OCI-LY1 (cell line): Measurements from ENCODE around the gene MYO16.

Experiments used
- CTCF ChIP-seq: fragments of 200-600 bp; sonication (generic), shearing (Covaris generic); IDR thresholded peaks from 2 replicates; pipeline ENCODE4 v1.5.1; 2017; ENCODE audit warnings: mild to moderate bottlenecking, antibody characterized with exemption, low read length, moderate library complexity, mixed read lengths
- EZH2 ChIP-seq: fragments of 200-600 bp; sonication (generic), shearing (Covaris generic); IDR thresholded peaks from 2 replicates; pipeline ENCODE4 v1.8.0; 2017; ENCODE audit warnings: borderline replicate concordance, mixed run types, mild to moderate bottlenecking, antibody characterized with exemption, low read length, moderate library complexity, mixed read lengths

DNA sequence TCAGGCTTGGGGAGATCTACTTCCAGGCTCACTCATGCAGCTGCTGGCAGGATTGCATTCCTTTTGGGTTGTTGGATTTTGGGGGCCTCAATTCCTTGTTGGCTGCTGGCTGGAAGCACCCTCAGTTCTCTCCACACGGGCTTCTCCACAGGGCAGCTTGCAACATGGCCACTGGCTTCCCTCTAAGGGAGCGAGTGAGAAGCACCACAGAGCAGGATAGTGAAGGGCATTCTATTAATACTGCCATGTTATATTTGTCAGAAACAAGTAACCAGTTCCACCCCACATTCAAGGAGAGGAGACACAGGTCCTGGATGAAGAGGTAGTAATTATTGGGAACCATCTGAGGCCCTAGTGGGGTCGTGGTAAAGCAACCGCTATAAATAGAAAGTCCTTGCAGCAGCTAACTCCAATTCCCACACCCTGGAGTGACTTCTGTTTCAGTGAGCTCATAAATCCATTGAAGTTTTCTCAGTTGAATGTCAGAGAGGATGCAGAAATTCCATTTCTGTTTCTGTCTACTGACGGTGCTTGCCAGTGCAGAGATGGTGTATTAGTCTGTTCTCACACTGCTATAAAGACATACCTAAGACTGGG, 598.0 kb downstream of the MYO16 start:
- TF ChIP-seq EZH2 (no peak), CTCF (no peak)
